K562 (cell line): ENCODE data around the gene SMIM41.
"Not testable (repeated sequence)": the region's sequence is repeated elsewhere in the genome, so short reads cannot be mapped to it uniquely, and the experiment has no call there.

Experiments used
- CREM ChIP-seq: IDR thresholded peaks from 2 replicates; pipeline ENCODE4 v1.6.1; 2014; ENCODE audit warnings: antibody characterized with exemption, low read depth
- CTCF ChIP-seq, 3 experiments: IDR thresholded peaks in 2 of 3; conservative IDR thresholded peaks in 1 of 3; 2 replicates each; pipeline ENCODE4 v1.5.1; 2011 to 2012; ENCODE audit warnings: low read length in 3 of 3, mild to moderate bottlenecking in 3 of 3, control low read depth in 2 of 3, improper control_type of control experiment in 1 of 3, inconsistent platforms in 1 of 3, low read depth in 1 of 3, mixed read lengths in 1 of 3, moderate library complexity in 1 of 3; ENCODE audit not compliant: insufficient read depth in 2 of 3
- E2F5 ChIP-seq: sonication (generic); formaldehyde crosslinking; IDR thresholded peaks from 2 replicates; pipeline ENCODE4 v1.8.0; 2022; ENCODE audit warnings: mild to moderate bottlenecking, missing genetic modification reagents
- EZH2 ChIP-seq: IDR thresholded peaks from 2 replicates; pipeline ENCODE4 v1.6.1; 2012; ENCODE audit warnings: low read depth, mild to moderate bottlenecking, inconsistent platforms, low read length, borderline replicate concordance
- FOXK1 ChIP-seq: sonication (generic); formaldehyde crosslinking; IDR thresholded peaks from 2 replicates; pipeline ENCODE4 v1.8.0; 2022; ENCODE audit warnings: missing genetic modification reagents, mild to moderate bottlenecking, borderline replicate concordance
- FOXM1 ChIP-seq, 2 experiments: fragments of 450-650 bp in 1 of 2; sonication (generic) in 1 of 2; formaldehyde crosslinking in 1 of 2; IDR thresholded peaks; 2 replicates each; pipeline versions ENCODE4 v1.6.1 to v1.9.0; 2017 to 2022; ENCODE audit warnings: low read depth in 2 of 2, mild to moderate bottlenecking in 2 of 2, missing genetic modification reagents in 1 of 2, moderate library complexity in 1 of 2
- NBN ChIP-seq: fragments of 450-650 bp; IDR thresholded peaks from 2 replicates; pipeline ENCODE4 v1.6.1; 2016; ENCODE audit warnings: low read depth, mild to moderate bottlenecking
- PCBP1 ChIP-seq: fragments of 200-400 bp; formaldehyde crosslinking; IDR thresholded peaks from 2 replicates; pipeline ENCODE4 v1.6.1; 2018; ENCODE audit warnings: mild to moderate bottlenecking, low read depth, low read length; ENCODE audit not compliant: poor library complexity, severe bottlenecking
- PRDM10 ChIP-seq: fragments of 450-650 bp; IDR thresholded peaks from 2 replicates; pipeline ENCODE4 v1.6.1; 2018; ENCODE audit not compliant: partially characterized antibody
- RBBP5 ChIP-seq: fragments of 200-600 bp; sonication (generic); IDR thresholded peaks from 2 replicates; pipeline ENCODE4 v1.6.1; 2012; ENCODE audit warnings: borderline replicate concordance, mild to moderate bottlenecking, low read length, control low read depth, inconsistent platforms; ENCODE audit not compliant: insufficient read depth, poor library complexity, severe bottlenecking
- SP1 ChIP-seq: sonication (generic); formaldehyde crosslinking; IDR thresholded peaks from 2 replicates; pipeline ENCODE4 v1.8.1; 2022; ENCODE audit warnings: mild to moderate bottlenecking, missing genetic modification reagents
- TBP ChIP-seq: optimal IDR thresholded peaks from 2 replicates; pipeline ENCODE3; 2011; ENCODE audit warnings: low read depth, low read length, improper control_type of control experiment
- ZNF324 ChIP-seq: fragments of 250-450 bp; sonication (Bioruptor Pico); IDR thresholded peaks from 2 replicates; pipeline ENCODE4 v1.4.0; 2020; ENCODE audit warnings: mild to moderate bottlenecking
- ZNF551 ChIP-seq: fragments of 250-450 bp; sonication (Bioruptor Pico); IDR thresholded peaks from 2 replicates; pipeline ENCODE4 v1.5.0; 2021; ENCODE audit warnings: mild to moderate bottlenecking, moderate library complexity

- TF ChIP-seq CTCF (IDR thresholded peaks at IDR 0.05 in 2 of 3, conservative IDR thresholded peaks at IDR 0.05 in 1 of 3; ENCODE audit: insufficient read depth in 2 of 3, low read depth in 1 of 3, low read length in 3 of 3); RBBP5; EZH2; CREM; E2F5; PRDM10; FOXK1; ZNF551 (CRISPR knock-in tag); PCBP1; TBP; SP1; ZNF324 (CRISPR knock-in tag); FOXM1 (IDR thresholded peaks at IDR 0.05; ENCODE audit: low read depth); FOXM1 (CRISPR knock-in tag; IDR thresholded peaks at IDR 0.05; ENCODE audit: low read depth); NBN: not testable (repeated sequence)
Measured at GRCh38 chr12:52117806-52118475, 38.4 kb downstream of the SMIM41 start.
